Prostate gland (tissue), 2 donors: ENCODE results near the gene GNAZ.

Experiments
- CTCF ChIP-seq, 4 experiments: fragments of 200-600 bp in 2 of 4; fragments of 450-650 bp in 2 of 4; sonication (generic) in 2 of 4; IDR thresholded peaks; 1 replicate in 3 of 4; 2 replicates in 1 of 4; pipeline ENCODE4 v1.5.1; 2016 to 2019; ENCODE audit warnings: antibody characterized with exemption in 4 of 4, mild to moderate bottlenecking in 2 of 4, moderate library complexity in 2 of 4
- POLR2A ChIP-seq: fragments of 450-650 bp; IDR thresholded peaks from one replicate; pipeline ENCODE4 v1.6.1; 2016; ENCODE audit warnings: antibody characterized with exemption, mild to moderate bottlenecking
- POLR2AphosphoS5 ChIP-seq: sonication (generic); formaldehyde crosslinking; IDR thresholded peaks from one replicate; pipeline ENCODE4 v1.6.1; 2017; ENCODE audit warnings: antibody characterized with exemption

GRCh38 chr22:23038334-23038642 is 32.0 kb upstream of the GNAZ start:
- TF ChIP-seq POLR2AphosphoS5 (no peak), POLR2A (no peak), CTCF (IDR thresholded peaks at IDR 0.05) (no peak)
